ENCODE results near the gene GPR50. TPM values are rescaled to one million over a fixed set of nuclear protein-coding genes. Genes with fewer than 3 reads are reported as not detected.

GPR50 gene
- total and polyA plus RNA-seq, 4 donors, result not detected

GRCh38 chrX:151180400-151180799 is 4.0 kb downstream of the GPR50 start:
- H3K4me3 ChIP-seq, result no peak overlapping the region
- no peaks in the 10 kb centered on the region for H3K36me3 ChIP-seq (ENCODE audit: control insufficient read depth in 4 of 4, insufficient read depth in 4 of 4, low read length in 4 of 4)
- peaks cover 0 to 23% (median 2%) of the 10 kb centered on the region in 4 donors for H3K9me3 ChIP-seq (ENCODE audit: control insufficient read depth in 4 of 4, insufficient read depth in 3 of 4, low read length in 3 of 4)
- peaks cover 9 to 77% (median 57%) of the 10 kb centered on the region in 3 donors for H3K27me3 ChIP-seq (ENCODE audit: control insufficient read depth in 3 of 3, insufficient read depth in 3 of 3, low read length in 2 of 3)
- no peak overlapping the region for H3K27ac ChIP-seq (ENCODE audit: low read depth in 1 of 2, low read length in 1 of 2)
- no peak overlapping the region for H3K9ac ChIP-seq (ENCODE audit: insufficient read depth in 1 of 2, low read length in 2 of 2)
- no peak for DNase-seq
- TF ChIP-seq, protein P1, sequence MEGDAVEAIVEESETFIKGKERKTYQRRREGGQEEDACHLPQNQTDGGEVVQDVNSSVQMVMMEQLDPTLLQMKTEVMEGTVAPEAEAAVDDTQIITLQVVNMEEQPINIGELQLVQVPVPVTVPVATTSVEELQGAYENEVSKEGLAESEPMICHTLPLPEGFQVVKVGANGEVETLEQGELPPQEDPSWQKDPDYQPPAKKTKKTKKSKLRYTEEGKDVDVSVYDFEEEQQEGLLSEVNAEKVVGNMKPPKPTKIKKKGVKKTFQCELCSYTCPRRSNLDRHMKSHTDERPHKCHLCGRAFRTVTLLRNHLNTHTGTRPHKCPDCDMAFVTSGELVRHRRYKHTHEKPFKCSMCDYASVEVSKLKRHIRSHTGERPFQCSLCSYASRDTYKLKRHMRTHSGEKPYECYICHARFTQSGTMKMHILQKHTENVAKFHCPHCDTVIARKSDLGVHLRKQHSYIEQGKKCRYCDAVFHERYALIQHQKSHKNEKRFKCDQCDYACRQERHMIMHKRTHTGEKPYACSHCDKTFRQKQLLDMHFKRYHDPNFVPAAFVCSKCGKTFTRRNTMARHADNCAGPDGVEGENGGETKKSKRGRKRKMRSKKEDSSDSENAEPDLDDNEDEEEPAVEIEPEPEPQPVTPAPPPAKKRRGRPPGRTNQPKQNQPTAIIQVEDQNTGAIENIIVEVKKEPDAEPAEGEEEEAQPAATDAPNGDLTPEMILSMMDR (IDR thresholded peaks at IDR 0.05; ENCODE audit: control extremely low read depth, extremely low read depth), result no peak
- ATAC-seq (ENCODE audit: insufficient read depth, low FRiP score), result no peak
- WGBS, 2 donors, result 93 to 99% methylated on average over 17 to 18 of the region's 18 CpGs
- H3K4me1 ChIP-seq (ENCODE audit: control insufficient read depth in 5 of 5, insufficient read depth in 5 of 5, low read length in 5 of 5), result no peaks in the 10 kb centered on the region

DNA sequence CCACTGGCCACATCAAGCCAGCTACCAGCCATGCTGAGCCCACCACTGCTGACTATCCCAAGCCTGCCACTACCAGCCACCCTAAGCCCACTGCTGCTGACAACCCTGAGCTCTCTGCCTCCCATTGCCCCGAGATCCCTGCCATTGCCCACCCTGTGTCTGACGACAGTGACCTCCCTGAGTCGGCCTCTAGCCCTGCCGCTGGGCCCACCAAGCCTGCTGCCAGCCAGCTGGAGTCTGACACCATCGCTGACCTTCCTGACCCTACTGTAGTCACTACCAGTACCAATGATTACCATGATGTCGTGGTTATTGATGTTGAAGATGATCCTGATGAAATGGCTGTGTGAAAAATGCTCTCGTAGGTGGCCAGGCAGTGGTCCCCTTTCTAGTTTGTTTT is 4.7 kb downstream of the GPR50 start:
- TF ChIP-seq, protein P1 (IDR thresholded peaks at IDR 0.05; ENCODE audit: control extremely low read depth, extremely low read depth), result no peak
- no peak for DNase-seq
- Histone ChIP-seq H3K27me3 (ENCODE audit: control insufficient read depth in 3 of 3, insufficient read depth in 3 of 3, low read length in 2 of 3) (peaks cover 7 to 70% (median 51%) of the 10 kb centered on the region in 3 donors), H3K36me3 (ENCODE audit: control insufficient read depth in 4 of 4, insufficient read depth in 4 of 4, low read length in 4 of 4) (no peaks in the 10 kb centered on the region), H3K4me3 (no peak overlapping the region), H3K4me1 (ENCODE audit: control insufficient read depth in 5 of 5, insufficient read depth in 5 of 5, low read length in 5 of 5) (no peaks in the 10 kb centered on the region), H3K9ac (ENCODE audit: insufficient read depth in 1 of 2, low read length in 2 of 2) (no peak overlapping the region), H3K27ac (ENCODE audit: low read depth in 1 of 2, low read length in 1 of 2) (no peak overlapping the region), H3K9me3 (ENCODE audit: control insufficient read depth in 4 of 4, insufficient read depth in 3 of 4, low read length in 3 of 4) (peaks cover 0 to 20% (median under 1%) of the 10 kb centered on the region in 4 donors)
- WGBS, 2 donors, result 76 to 84% methylated on average over 7 of the region's 7 CpGs
- no peak for ATAC-seq (ENCODE audit: insufficient read depth, low FRiP score)

DNA sequence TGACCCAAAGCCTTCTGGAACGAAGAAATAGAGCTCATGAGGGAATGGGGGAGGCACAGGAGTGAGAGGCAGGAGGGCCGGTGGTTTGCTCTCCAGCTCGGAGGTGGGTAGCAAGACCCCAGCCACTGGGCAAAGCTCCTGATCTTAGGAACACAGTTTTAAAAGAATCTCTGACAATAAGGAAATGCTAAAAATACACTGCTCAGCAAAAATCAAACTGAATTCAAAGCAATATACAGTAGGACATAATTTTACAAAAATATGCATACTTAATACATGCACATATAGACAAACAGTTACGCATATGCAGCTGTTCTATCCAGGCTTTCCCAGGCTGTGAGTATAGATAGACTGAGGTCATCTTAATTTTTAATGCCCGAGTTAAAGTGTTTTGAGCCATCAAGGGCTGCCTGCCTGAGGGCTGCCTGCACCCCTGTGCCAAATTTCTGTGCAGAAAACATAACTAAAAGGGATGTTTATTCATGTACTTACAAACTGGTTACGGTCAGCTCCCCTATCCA is 6.9 kb downstream of the GPR50 start:
- DNase-seq (no peak), ATAC-seq (ENCODE audit: insufficient read depth, low FRiP score) (no peak)
- Histone ChIP-seq H3K9ac (ENCODE audit: insufficient read depth in 1 of 2, low read length in 2 of 2) (no peak overlapping the region), H3K4me3 (no peak overlapping the region), H3K27me3 (ENCODE audit: control insufficient read depth in 3 of 3, insufficient read depth in 3 of 3, low read length in 2 of 3) (peaks cover 0 to 55% (median 43%) of the 10 kb centered on the region in 3 donors), H3K9me3 (ENCODE audit: control insufficient read depth in 4 of 4, insufficient read depth in 3 of 4, low read length in 3 of 4) (peaks cover 0 to 15% (median 0%) of the 10 kb centered on the region in 4 donors), H3K36me3 (ENCODE audit: control insufficient read depth in 4 of 4, insufficient read depth in 4 of 4, low read length in 4 of 4) (no peaks in the 10 kb centered on the region), H3K4me1 (ENCODE audit: control insufficient read depth in 5 of 5, insufficient read depth in 5 of 5, low read length in 5 of 5) (no peaks in the 10 kb centered on the region), H3K27ac (ENCODE audit: low read depth in 1 of 2, low read length in 1 of 2) (no peak overlapping the region)
- TF ChIP-seq, protein P1 (IDR thresholded peaks at IDR 0.05; ENCODE audit: control extremely low read depth, extremely low read depth), result no peak
- 52 to 53% methylated on average over 6 of the region's 6 CpGs for WGBS, 2 donors

Data from lung (tissue), 12 donors.